GM12878 (cell line): ENCODE measurements around the gene MICALL1. TPM values are rescaled to one million over a fixed set of nuclear protein-coding genes. Genes with fewer than 3 reads are reported as not detected.
A peak's percentile ranks its signal among the peaks of the same experiment; 100 is the strongest.

Experiments
- ATAC-seq: fragments of 200-7000 bp; cut with Tn5 transposase; 3 replicates; pipeline ENCODE4 v1.9.1; 2020; ENCODE audit warnings: mild to moderate bottlenecking, moderate library complexity
- BruUV-seq: library from RNA; stranded (reverse); fragments of 400-500 nt; replicated peaks from 2 replicates; lab custom pipeline; 2021; lab: Mats Ljungman, UMichigan
- CTCF ChIA-PET: fragments of 300-600 bp; sonication (Branson Sonifier 250); formaldehyde crosslinking; extraction: SDS; loops from one replicate; lab custom pipeline; 2021; ENCODE audit warnings: inconsistent platforms; lab: Yijun Ruan, JAX
- POLR2A ChIA-PET: fragments of 350-600 bp; formaldehyde crosslinking; extraction: SDS; loops from one replicate; lab custom pipeline; 2021; ENCODE audit warnings: inconsistent platforms; lab: Charles Lee
- RAD21 ChIA-PET: fragments of 300-600 bp; sonication (Branson Sonifier 250); formaldehyde crosslinking; loops from one replicate; lab custom pipeline; 2023; ENCODE audit warnings: antibody characterized with exemption; ENCODE audit not compliant: unreplicated experiment; lab: Charles Lee
- SMC1A ChIA-PET: fragments of 300-600 bp; sonication (Branson Sonifier 250); formaldehyde crosslinking; loops from one replicate; lab custom pipeline; 2023; ENCODE audit not compliant: unreplicated experiment, uncharacterized antibody; lab: Charles Lee
- DNase-seq: peaks from one replicate; pipeline ENCODE4 v3.0.0-alpha.2; 2011; ENCODE audit warnings: low read depth, low spot score
- FAIRE-seq: peaks from 3 replicates; lab custom pipeline; 2011; peaks lifted over from hg19 to GRCh38; lab: Jason Lieb, UNC
- H2AFZ ChIP-seq: 2 replicates; pipeline ENCODE4 v1.6.0; 2011; ENCODE audit warnings: low read depth, low read length, control low read depth; ENCODE audit not compliant: control insufficient read depth
- H3K27ac ChIP-seq: 2 replicates; pipeline ENCODE4 v1.5.1; 2011; ENCODE audit warnings: control low read depth; ENCODE audit not compliant: control insufficient read depth, insufficient read depth
- H3K27me3 ChIP-seq, 2 experiments: replicated peaks in 1 of 2; 2 replicates each; pipeline versions ENCODE4 v1.6.0 to v1.6.1; 2011; ENCODE audit warnings: low read length in 1 of 2; ENCODE audit not compliant: control insufficient read depth in 2 of 2, insufficient read depth in 2 of 2
- H3K36me3 ChIP-seq, 2 experiments: 2 replicates each; pipeline ENCODE4 v1.5.1; 2011; ENCODE audit warnings: low read length in 1 of 2; ENCODE audit not compliant: control insufficient read depth in 2 of 2, insufficient read depth in 2 of 2
- H3K4me1 ChIP-seq: 2 replicates; pipeline ENCODE4 v1.6.1; 2011; ENCODE audit warnings: mild to moderate bottlenecking, low read length, moderate library complexity, mixed read lengths; ENCODE audit not compliant: control insufficient read depth, insufficient read depth
- H3K4me2 ChIP-seq: 2 replicates; pipeline ENCODE4 v1.6.0; 2011; ENCODE audit warnings: control low read depth; ENCODE audit not compliant: control insufficient read depth, insufficient read depth
- H3K4me3 ChIP-seq: fragments of 200-600 bp; sonication (generic); 2 replicates; pipeline ENCODE4 v1.5.1; 2016
- H3K79me2 ChIP-seq: 2 replicates; pipeline ENCODE4 v1.6.0; 2011; ENCODE audit warnings: low read length; ENCODE audit not compliant: control insufficient read depth, insufficient read depth
- H3K9ac ChIP-seq: 2 replicates; pipeline ENCODE4 v1.8.0; 2011; ENCODE audit warnings: low read length, control low read depth, mixed read lengths; ENCODE audit not compliant: control insufficient read depth, insufficient read depth
- H3K9me3 ChIP-seq: replicated peaks from 3 replicates; pipeline ENCODE4 v1.5.1; 2011; ENCODE audit warnings: mild to moderate bottlenecking, low read length; ENCODE audit not compliant: control insufficient read depth, insufficient read depth
- H4K20me1 ChIP-seq: 2 replicates; pipeline ENCODE4 v1.6.0; 2011; ENCODE audit not compliant: control insufficient read depth, insufficient read depth
- CBFB ChIP-seq: IDR thresholded peaks from 2 replicates; pipeline ENCODE4 v1.6.1; 2016; ENCODE audit warnings: antibody characterized with exemption, low read depth
- CHD2 ChIP-seq: IDR thresholded peaks from 2 replicates; pipeline ENCODE4 v1.6.1; 2011; ENCODE audit warnings: low read depth, low read length, improper control_type of control experiment, borderline replicate concordance
- EP300 ChIP-seq, 2 experiments: fragments of 150-350 bp in 1 of 2; IDR thresholded peaks; 2 replicates each; pipeline ENCODE4 v1.6.1; 2011 to 2012; ENCODE audit warnings: low read depth in 2 of 2, low read length in 2 of 2, borderline replicate concordance in 1 of 2, improper control_type of control experiment in 1 of 2, inconsistent platforms in 1 of 2; ENCODE audit not compliant: control insufficient read depth in 1 of 2
- HDGF ChIP-seq: fragments of 450-650 bp; IDR thresholded peaks from 2 replicates; pipeline ENCODE4 v1.6.1; 2016; ENCODE audit warnings: antibody characterized with exemption
- MEF2A ChIP-seq: IDR thresholded peaks from 2 replicates; pipeline ENCODE4 v1.6.1; 2011; ENCODE audit warnings: low read depth, mild to moderate bottlenecking, low read length, moderate library complexity; ENCODE audit not compliant: insufficient read depth
- NR2F1 ChIP-seq: fragments of 450-650 bp; conservative IDR thresholded peaks from 2 replicates; pipeline ENCODE4 v1.6.1; 2017; ENCODE audit warnings: mild to moderate bottlenecking
- POLR2AphosphoS2 ChIP-seq: IDR thresholded peaks from 2 replicates; pipeline ENCODE4 v1.6.1; 2011; ENCODE audit warnings: low read depth, mild to moderate bottlenecking, low read length, improper control_type of control experiment, moderate library complexity
- SREBF1 ChIP-seq: IDR thresholded peaks from 2 replicates; pipeline ENCODE4 v1.6.1; 2012; ENCODE audit warnings: mild to moderate bottlenecking, low read length
- STAT1 ChIP-seq: fragments of 450-650 bp; conservative IDR thresholded peaks from 2 replicates; pipeline ENCODE4 v1.6.1; 2014; ENCODE audit warnings: antibody characterized with exemption, mild to moderate bottlenecking
- ZNF207 ChIP-seq: fragments of 450-650 bp; IDR thresholded peaks from 2 replicates; pipeline ENCODE4 v1.6.1; 2014; ENCODE audit warnings: antibody characterized with exemption, mild to moderate bottlenecking, borderline replicate concordance
- ZNF384 ChIP-seq: IDR thresholded peaks from 2 replicates; pipeline ENCODE4 v1.6.1; 2012; ENCODE audit warnings: low read depth, mild to moderate bottlenecking, low read length, improper control_type of control experiment, borderline replicate concordance
- WGBS: methylation state at CpG from one replicate; pipeline ENCODE4 v1.1.6; 2016; ENCODE audit warnings: low lambda C conversion rate; ENCODE audit not compliant: insufficient replicate concordance, insufficient coverage; ENCODE audit errors: missing lambda C conversion rate; 5-methylcytosine and 5-hydroxymethylcytosine counted together
- in situ Hi-C: fragments of 300-500 bp; cut with MboI; formaldehyde crosslinking; loops from 9 replicates; pipeline ENCODE4 v1.14.3; 2018; ENCODE audit warnings: mixed read lengths
- intact Hi-C: fragments of 100-400 bp; cut with micrococcal nuclease; formaldehyde crosslinking; loops from one replicate; pipeline ENCODE4 v1.14.2; 2022; ENCODE audit not compliant: unreplicated experiment
- polyA plus RNA-seq, 11 experiments: library from polyadenylated mRNA; depleted of rRNA in 4 of 11; unstranded in 6 of 11; stranded (reverse) in 5 of 11; fragments of >200 nt; fragmentation: Nextera tagmentation in 4 of 11; fragmentation: Illumina TruSeq in 1 of 11; extraction: Ambion mirVana in 4 of 11; extraction: Trizol in 1 of 11; gene quantifications; 1 replicate in 1 of 11; 2 replicates in 10 of 11; pipeline versions ENCODE4 v1.2.1 to v1.2.3, GENCODE V29; 2011 to 2016; ENCODE audit warnings: inconsistent platforms in 2 of 11, missing spikeins in 2 of 11, low read depth in 1 of 11
- total RNA-seq, 4 experiments: library from RNA; depleted of rRNA in 3 of 4; stranded (reverse); fragments of >200 nt in 3 of 4; fragmentation: Illumina TruSeq in 1 of 4; extraction: Trizol in 1 of 4; gene quantifications; 2 replicates each; pipeline versions ENCODE4 v1.2.1 to v1.2.3, GENCODE V29; 2013 to 2021
- TF ChIP-seq, protein P1 (sequence below): fragments of 450-650 bp; IDR thresholded peaks from 2 replicates; pipeline ENCODE4 v1.6.1; 2016; ENCODE audit warnings: mild to moderate bottlenecking
- TF ChIP-seq, protein P2 (sequence below): fragments of 450-650 bp; IDR thresholded peaks from 2 replicates; pipeline ENCODE4 v1.6.1; 2017; ENCODE audit warnings: mild to moderate bottlenecking
- TF ChIP-seq, protein P3 (sequence below): fragments of 150-350 bp; IDR thresholded peaks from 2 replicates; pipeline ENCODE4 v1.6.1; 2016; ENCODE audit warnings: low read depth, low read length
- TF ChIP-seq, protein P4 (sequence below): fragments of 450-650 bp; IDR thresholded peaks from 2 replicates; pipeline ENCODE4 v1.6.1; 2018; ENCODE audit warnings: borderline replicate concordance, mild to moderate bottlenecking; ENCODE audit not compliant: partially characterized antibody

MICALL1 gene
- total and polyA plus RNA-seq, 10 of the 15 experiments (the other 5 are each of a cell fraction or from before 2014, with no cell fraction given) = 0.72 to 30.7 (median 7.8) TPM

DNA sequence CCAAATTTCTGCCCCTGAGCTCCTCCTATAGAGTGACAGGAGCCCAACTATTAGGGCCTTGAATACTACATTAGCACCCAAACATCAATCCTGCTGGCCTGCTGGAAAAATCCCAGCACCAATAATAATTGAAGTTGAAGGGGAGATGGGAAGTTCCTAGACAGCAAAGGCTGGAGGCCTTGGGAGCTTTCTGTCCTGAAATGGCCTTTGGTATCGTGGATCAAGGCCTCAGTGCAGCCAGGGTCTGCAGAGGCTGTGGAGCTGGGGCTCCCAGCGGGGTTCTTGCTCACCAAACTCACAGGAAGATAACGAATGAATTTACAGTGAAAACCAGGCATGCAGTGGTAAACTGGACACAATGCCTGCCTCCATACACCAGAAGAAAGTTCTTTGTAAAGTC is 9.2 kb upstream of the MICALL1 start:
- ChIA-PET CTCF (interaction anchor here (0.8 to 3.4 kb wide), 17 partner anchors 9 to 254 kb away, joined by 3 to 19 read pairs (median 4); partner anchors contain the start of genes ANKRD54, C22orf23, MICALL1 and POLR2F), POLR2A (interaction anchor here (0.6 to 2.4 kb wide), 7 partner anchors 9 to 288 kb away, joined by 3 to 16 read pairs (median 4); partner anchors contain the start of genes EIF3L, GCAT, GGA1 and MICALL1), RAD21 (interaction anchor here (0.8 to 2.2 kb wide), 6 partner anchors 9 to 262 kb away, joined by 3 to 9 read pairs (median 4); partner anchors contain the start of gene MICALL1), SMC1A (interaction anchor here (1.0 to 2.0 kb wide), 8 partner anchors 8 to 78 kb away, joined by 3 to 11 read pairs (median 4); partner anchors contain the start of gene MICALL1)
- H3K9me3 ChIP-seq = no peaks in the 10 kb centered on the region
- no peaks in the 10 kb centered on the region for H3K27me3 ChIP-seq
- no peak overlapping the region for H3K4me3 ChIP-seq
- intact Hi-C loops (no loop called here), in situ Hi-C loops (no loop called here)
- DNase-seq = no peak
- no peak overlapping the region for H3K4me2 ChIP-seq
- no peaks in the 10 kb centered on the region; a peak in 1 of 4 replicates for H3K36me3 ChIP-seq
- H2AFZ ChIP-seq = peak overlapping the region; percentile 93
- H3K27ac ChIP-seq = peak overlapping the region; percentile 89; the same call in 1 of the 2 replicates
- H3K4me1 ChIP-seq = peaks cover 11% of the 10 kb centered on the region
- no TSS peak for BruUV-seq
- ATAC-seq = no peak
- H3K79me2 ChIP-seq = no peaks in the 10 kb centered on the region
- H4K20me1 ChIP-seq = no peaks in the 10 kb centered on the region
- WGBS = 80% methylated on average over 3 of the region's 3 CpGs
- no peak for FAIRE-seq
- H3K9ac ChIP-seq = no peak overlapping the region
- TF ChIP-seq, protein P1, sequence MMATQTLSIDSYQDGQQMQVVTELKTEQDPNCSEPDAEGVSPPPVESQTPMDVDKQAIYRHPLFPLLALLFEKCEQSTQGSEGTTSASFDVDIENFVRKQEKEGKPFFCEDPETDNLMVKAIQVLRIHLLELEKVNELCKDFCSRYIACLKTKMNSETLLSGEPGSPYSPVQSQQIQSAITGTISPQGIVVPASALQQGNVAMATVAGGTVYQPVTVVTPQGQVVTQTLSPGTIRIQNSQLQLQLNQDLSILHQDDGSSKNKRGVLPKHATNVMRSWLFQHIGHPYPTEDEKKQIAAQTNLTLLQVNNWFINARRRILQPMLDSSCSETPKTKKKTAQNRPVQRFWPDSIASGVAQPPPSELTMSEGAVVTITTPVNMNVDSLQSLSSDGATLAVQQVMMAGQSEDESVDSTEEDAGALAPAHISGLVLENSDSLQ = no peak
- TF ChIP-seq HDGF (no peak), EP300 (IDR thresholded peaks at IDR 0.05; ENCODE audit: borderline replicate concordance in 1 of 2, control insufficient read depth in 1 of 2, low read depth in 2 of 2, low read length in 2 of 2) (no peak), CHD2 (no peak), STAT1 (no peak), POLR2AphosphoS2 (no peak), CBFB (no peak), ZNF384 (no peak), SREBF1 (no peak), NR2F1 (no peak), ZNF207 (no peak), MEF2A (no peak)
- TF ChIP-seq, protein P2, sequence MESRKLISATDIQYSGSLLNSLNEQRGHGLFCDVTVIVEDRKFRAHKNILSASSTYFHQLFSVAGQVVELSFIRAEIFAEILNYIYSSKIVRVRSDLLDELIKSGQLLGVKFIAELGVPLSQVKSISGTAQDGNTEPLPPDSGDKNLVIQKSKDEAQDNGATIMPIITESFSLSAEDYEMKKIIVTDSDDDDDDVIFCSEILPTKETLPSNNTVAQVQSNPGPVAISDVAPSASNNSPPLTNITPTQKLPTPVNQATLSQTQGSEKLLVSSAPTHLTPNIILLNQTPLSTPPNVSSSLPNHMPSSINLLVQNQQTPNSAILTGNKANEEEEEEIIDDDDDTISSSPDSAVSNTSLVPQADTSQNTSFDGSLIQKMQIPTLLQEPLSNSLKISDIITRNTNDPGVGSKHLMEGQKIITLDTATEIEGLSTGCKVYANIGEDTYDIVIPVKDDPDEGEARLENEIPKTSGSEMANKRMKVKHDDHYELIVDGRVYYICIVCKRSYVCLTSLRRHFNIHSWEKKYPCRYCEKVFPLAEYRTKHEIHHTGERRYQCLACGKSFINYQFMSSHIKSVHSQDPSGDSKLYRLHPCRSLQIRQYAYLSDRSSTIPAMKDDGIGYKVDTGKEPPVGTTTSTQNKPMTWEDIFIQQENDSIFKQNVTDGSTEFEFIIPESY = no peak
- TF ChIP-seq, protein P3, sequence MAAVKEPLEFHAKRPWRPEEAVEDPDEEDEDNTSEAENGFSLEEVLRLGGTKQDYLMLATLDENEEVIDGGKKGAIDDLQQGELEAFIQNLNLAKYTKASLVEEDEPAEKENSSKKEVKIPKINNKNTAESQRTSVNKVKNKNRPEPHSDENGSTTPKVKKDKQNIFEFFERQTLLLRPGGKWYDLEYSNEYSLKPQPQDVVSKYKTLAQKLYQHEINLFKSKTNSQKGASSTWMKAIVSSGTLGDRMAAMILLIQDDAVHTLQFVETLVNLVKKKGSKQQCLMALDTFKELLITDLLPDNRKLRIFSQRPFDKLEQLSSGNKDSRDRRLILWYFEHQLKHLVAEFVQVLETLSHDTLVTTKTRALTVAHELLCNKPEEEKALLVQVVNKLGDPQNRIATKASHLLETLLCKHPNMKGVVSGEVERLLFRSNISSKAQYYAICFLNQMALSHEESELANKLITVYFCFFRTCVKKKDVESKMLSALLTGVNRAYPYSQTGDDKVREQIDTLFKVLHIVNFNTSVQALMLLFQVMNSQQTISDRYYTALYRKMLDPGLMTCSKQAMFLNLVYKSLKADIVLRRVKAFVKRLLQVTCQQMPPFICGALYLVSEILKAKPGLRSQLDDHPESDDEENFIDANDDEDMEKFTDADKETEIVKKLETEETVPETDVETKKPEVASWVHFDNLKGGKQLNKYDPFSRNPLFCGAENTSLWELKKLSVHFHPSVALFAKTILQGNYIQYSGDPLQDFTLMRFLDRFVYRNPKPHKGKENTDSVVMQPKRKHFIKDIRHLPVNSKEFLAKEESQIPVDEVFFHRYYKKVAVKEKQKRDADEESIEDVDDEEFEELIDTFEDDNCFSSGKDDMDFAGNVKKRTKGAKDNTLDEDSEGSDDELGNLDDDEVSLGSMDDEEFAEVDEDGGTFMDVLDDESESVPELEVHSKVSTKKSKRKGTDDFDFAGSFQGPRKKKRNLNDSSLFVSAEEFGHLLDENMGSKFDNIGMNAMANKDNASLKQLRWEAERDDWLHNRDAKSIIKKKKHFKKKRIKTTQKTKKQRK = no peak
- TF ChIP-seq, protein P4, sequence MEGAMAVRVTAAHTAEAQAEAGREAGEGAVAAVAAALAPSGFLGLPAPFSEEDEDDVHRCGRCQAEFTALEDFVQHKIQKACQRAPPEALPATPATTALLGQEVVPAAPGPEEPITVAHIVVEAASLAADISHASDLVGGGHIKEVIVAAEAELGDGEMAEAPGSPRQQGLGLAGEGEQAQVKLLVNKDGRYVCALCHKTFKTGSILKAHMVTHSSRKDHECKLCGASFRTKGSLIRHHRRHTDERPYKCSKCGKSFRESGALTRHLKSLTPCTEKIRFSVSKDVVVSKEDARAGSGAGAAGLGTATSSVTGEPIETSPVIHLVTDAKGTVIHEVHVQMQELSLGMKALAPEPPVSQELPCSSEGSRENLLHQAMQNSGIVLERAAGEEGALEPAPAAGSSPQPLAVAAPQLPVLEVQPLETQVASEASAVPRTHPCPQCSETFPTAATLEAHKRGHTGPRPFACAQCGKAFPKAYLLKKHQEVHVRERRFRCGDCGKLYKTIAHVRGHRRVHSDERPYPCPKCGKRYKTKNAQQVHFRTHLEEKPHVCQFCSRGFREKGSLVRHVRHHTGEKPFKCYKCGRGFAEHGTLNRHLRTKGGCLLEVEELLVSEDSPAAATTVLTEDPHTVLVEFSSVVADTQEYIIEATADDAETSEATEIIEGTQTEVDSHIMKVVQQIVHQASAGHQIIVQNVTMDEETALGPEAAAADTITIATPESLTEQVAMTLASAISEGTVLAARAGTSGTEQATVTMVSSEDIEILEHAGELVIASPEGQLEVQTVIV = no peak
